ENCODE measurements around the gene IGF2.

DNA sequence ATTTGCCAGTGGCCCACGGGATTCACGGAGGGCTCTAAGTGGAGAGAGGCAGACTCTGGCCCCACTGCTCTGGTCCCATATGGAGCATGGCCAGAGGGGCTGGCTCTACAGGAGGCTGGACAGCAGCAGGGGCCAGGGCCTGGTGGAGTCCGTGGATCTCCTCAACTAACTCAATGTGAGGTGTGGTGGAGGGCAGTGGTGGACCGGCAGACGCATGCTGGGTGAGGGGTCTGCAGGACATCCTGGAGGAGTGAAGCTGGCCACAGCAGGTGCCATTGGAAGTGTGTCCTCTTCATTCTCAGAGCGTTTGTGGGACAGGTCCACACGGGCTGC, 15.6 kb downstream of the IGF2 start:
- no peak for TF ChIP-seq POLR2AphosphoS5 (IDR thresholded peaks at IDR 0.05)
- TF ChIP-seq, protein P1, sequence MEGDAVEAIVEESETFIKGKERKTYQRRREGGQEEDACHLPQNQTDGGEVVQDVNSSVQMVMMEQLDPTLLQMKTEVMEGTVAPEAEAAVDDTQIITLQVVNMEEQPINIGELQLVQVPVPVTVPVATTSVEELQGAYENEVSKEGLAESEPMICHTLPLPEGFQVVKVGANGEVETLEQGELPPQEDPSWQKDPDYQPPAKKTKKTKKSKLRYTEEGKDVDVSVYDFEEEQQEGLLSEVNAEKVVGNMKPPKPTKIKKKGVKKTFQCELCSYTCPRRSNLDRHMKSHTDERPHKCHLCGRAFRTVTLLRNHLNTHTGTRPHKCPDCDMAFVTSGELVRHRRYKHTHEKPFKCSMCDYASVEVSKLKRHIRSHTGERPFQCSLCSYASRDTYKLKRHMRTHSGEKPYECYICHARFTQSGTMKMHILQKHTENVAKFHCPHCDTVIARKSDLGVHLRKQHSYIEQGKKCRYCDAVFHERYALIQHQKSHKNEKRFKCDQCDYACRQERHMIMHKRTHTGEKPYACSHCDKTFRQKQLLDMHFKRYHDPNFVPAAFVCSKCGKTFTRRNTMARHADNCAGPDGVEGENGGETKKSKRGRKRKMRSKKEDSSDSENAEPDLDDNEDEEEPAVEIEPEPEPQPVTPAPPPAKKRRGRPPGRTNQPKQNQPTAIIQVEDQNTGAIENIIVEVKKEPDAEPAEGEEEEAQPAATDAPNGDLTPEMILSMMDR (IDR thresholded peaks at IDR 0.05): no peak
